IMR-90 (cell line): Measurements from ENCODE around the gene ATXN1. TPM values are rescaled to one million over a fixed set of nuclear protein-coding genes. Genes with fewer than 3 reads are reported as not detected.

Experiments used
- ATAC-seq: fragments of 200-7000 bp; cut with Tn5 transposase; 2 replicates; pipeline ENCODE4 v1.9.1; 2020; ENCODE audit warnings: low read depth, mild to moderate bottlenecking, moderate library complexity
- BruUV-seq: library from RNA; stranded (reverse); fragments of 400-500 nt; replicated peaks from 2 replicates; lab custom pipeline; 2021; lab: Mats Ljungman, UMichigan
- CTCF ChIA-PET: fragments of 300-600 bp; formaldehyde crosslinking; extraction: SDS; loops from one replicate; lab custom pipeline; 2021; ENCODE audit warnings: antibody characterized with exemption; lab: Yijun Ruan, JAX
- POLR2A ChIA-PET: fragments of 300-600 bp; sonication (Branson Sonifier 250); formaldehyde crosslinking; loops from one replicate; lab custom pipeline; 2022; ENCODE audit warnings: antibody characterized with exemption; ENCODE audit not compliant: unreplicated experiment; lab: Charles Lee
- DNase-seq: peaks from one replicate; pipeline ENCODE4 v3.0.0; 2013
- H2AFZ ChIP-seq: replicated peaks from 2 replicates; pipeline ENCODE3; 2013; ENCODE audit warnings: low read length, mild to moderate bottlenecking; ENCODE audit not compliant: poor library complexity
- H2AK5ac ChIP-seq: 2 replicates; pipeline ENCODE4 v1.6.1; 2013; ENCODE audit warnings: low read depth, low read length, inconsistent platforms
- H2AK9ac ChIP-seq: replicated peaks from 2 replicates; pipeline ENCODE3; 2013; ENCODE audit warnings: mild to moderate bottlenecking, low read depth, low read length, moderate library complexity; ENCODE audit not compliant: poor library complexity
- H2BK120ac ChIP-seq: 2 replicates; pipeline ENCODE4 v1.6.1; 2013; ENCODE audit warnings: low read depth, low read length, inconsistent platforms
- H2BK15ac ChIP-seq: 3 replicates; pipeline ENCODE4 v1.6.1; 2013; ENCODE audit warnings: low read depth, low read length, inconsistent platforms
- H2BK20ac ChIP-seq: 2 replicates; pipeline ENCODE4 v1.6.1; 2013; ENCODE audit warnings: low read depth, mild to moderate bottlenecking, inconsistent platforms, low read length, moderate library complexity
- H2BK5ac ChIP-seq: 2 replicates; pipeline ENCODE4 v1.6.1; 2013; ENCODE audit warnings: mild to moderate bottlenecking, low read depth, low read length, inconsistent platforms; ENCODE audit not compliant: poor library complexity, severe bottlenecking
- H3K14ac ChIP-seq: replicated peaks from 2 replicates; pipeline ENCODE4 v1.6.1; 2013; ENCODE audit warnings: low read depth, low read length, inconsistent platforms
- H3K18ac ChIP-seq: 2 replicates; pipeline ENCODE4 v1.6.1; 2013; ENCODE audit warnings: low read depth, low read length, control low read depth
- H3K23ac ChIP-seq: 2 replicates; pipeline ENCODE4 v1.6.1; 2013; ENCODE audit warnings: low read depth, low read length, inconsistent platforms
- H3K27ac ChIP-seq: 2 replicates; pipeline ENCODE4 v1.5.1; 2013; ENCODE audit warnings: mild to moderate bottlenecking, control low read depth, low read length; ENCODE audit not compliant: insufficient read depth
- H3K27me3 ChIP-seq: 2 replicates; pipeline ENCODE4 v1.6.1; 2013; ENCODE audit warnings: low read length; ENCODE audit not compliant: control insufficient read depth, insufficient read depth
- H3K36me3 ChIP-seq: 2 replicates; pipeline ENCODE4 v1.6.1; 2013; ENCODE audit warnings: low read length, mixed read lengths; ENCODE audit not compliant: control insufficient read depth, insufficient read depth
- H3K4ac ChIP-seq: 2 replicates; pipeline ENCODE4 v1.6.1; 2013; ENCODE audit warnings: low read depth, low read length, inconsistent platforms
- H3K4me1 ChIP-seq: 2 replicates; pipeline ENCODE4 v1.6.1; 2013; ENCODE audit warnings: low read length, mixed read lengths; ENCODE audit not compliant: control insufficient read depth, insufficient read depth
- H3K4me2 ChIP-seq: 2 replicates; pipeline ENCODE4 v1.6.1; 2013; ENCODE audit warnings: low read depth, mild to moderate bottlenecking, control low read depth, low read length, moderate library complexity
- H3K4me3 ChIP-seq: 2 replicates; pipeline ENCODE4 v1.5.1; 2013; ENCODE audit warnings: low read depth, mild to moderate bottlenecking, control low read depth, low read length, moderate library complexity; ENCODE audit not compliant: insufficient read depth
- H3K56ac ChIP-seq: 2 replicates; pipeline ENCODE4 v1.6.1; 2013; ENCODE audit warnings: low read length, inconsistent platforms; ENCODE audit not compliant: insufficient read depth; ENCODE audit errors: extremely low read depth
- H3K79me1 ChIP-seq, 2 experiments: 2 replicates each; pipeline ENCODE4 v1.6.1; 2013; ENCODE audit warnings: low read length in 2 of 2, inconsistent platforms in 1 of 2, low read depth in 1 of 2
- H3K9ac ChIP-seq: 2 replicates; pipeline ENCODE4 v1.6.1; 2013; ENCODE audit warnings: low read depth, low read length, control low read depth
- H3K9me1 ChIP-seq: 2 replicates; pipeline ENCODE4 v1.6.1; 2013; ENCODE audit warnings: low read length, inconsistent platforms; ENCODE audit not compliant: insufficient read depth
- H3K9me3 ChIP-seq: 2 replicates; pipeline ENCODE4 v1.6.1; 2013; ENCODE audit warnings: low read length; ENCODE audit not compliant: control insufficient read depth, insufficient read depth
- H4K20me1 ChIP-seq: 2 replicates; pipeline ENCODE4 v1.6.1; 2013; ENCODE audit warnings: low read length, inconsistent platforms; ENCODE audit not compliant: insufficient read depth
- H4K5ac ChIP-seq: 2 replicates; pipeline ENCODE4 v1.6.1; 2013; ENCODE audit warnings: mild to moderate bottlenecking, low read depth, low read length, control low read depth
- H4K8ac ChIP-seq, 2 experiments: 2 replicates each; pipeline ENCODE4 v1.6.1; 2013; ENCODE audit warnings: low read depth in 2 of 2, low read length in 2 of 2, control low read depth in 1 of 2, inconsistent platforms in 1 of 2
- H4K91ac ChIP-seq: 2 replicates; pipeline ENCODE4 v1.6.1; 2013; ENCODE audit warnings: low read depth, low read length, inconsistent platforms; ENCODE audit not compliant: insufficient read depth
- BHLHE40 ChIP-seq: fragments of 150-350 bp; IDR thresholded peaks from 2 replicates; pipeline ENCODE4 v1.6.1; 2016; ENCODE audit warnings: mild to moderate bottlenecking, low read depth, low read length
- CEBPB ChIP-seq: IDR thresholded peaks from 2 replicates; pipeline ENCODE4 v1.6.1; 2012; ENCODE audit warnings: low read depth, low read length, improper control_type of control experiment
- CHD1 ChIP-seq: IDR thresholded peaks from 2 replicates; pipeline ENCODE4 v1.6.1; 2012; ENCODE audit warnings: low read depth, low read length, improper control_type of control experiment
- FOS ChIP-seq: fragments of 150-350 bp; IDR thresholded peaks from 2 replicates; pipeline ENCODE4 v1.6.1; 2016; ENCODE audit warnings: low read depth, low read length
- MAFK ChIP-seq: IDR thresholded peaks from 2 replicates; pipeline ENCODE4 v1.6.1; 2012; ENCODE audit warnings: low read depth, low read length, improper control_type of control experiment
- MAZ ChIP-seq: IDR thresholded peaks from 2 replicates; pipeline ENCODE4 v1.6.1; 2012; ENCODE audit warnings: low read depth, mild to moderate bottlenecking, low read length, improper control_type of control experiment, moderate library complexity, borderline replicate concordance
- MXI1 ChIP-seq: IDR thresholded peaks from 2 replicates; pipeline ENCODE4 v1.6.1; 2012; ENCODE audit warnings: low read depth, mild to moderate bottlenecking, low read length, moderate library complexity, borderline replicate concordance
- NFE2L2 ChIP-seq: fragments of 150-350 bp; IDR thresholded peaks from 2 replicates; pipeline ENCODE4 v1.6.1; 2016; ENCODE audit warnings: low read depth, mild to moderate bottlenecking, low read length
- POLR2A ChIP-seq: IDR thresholded peaks from 2 replicates; pipeline ENCODE4 v1.6.1; 2012; ENCODE audit warnings: mild to moderate bottlenecking, low read depth, low read length
- RAD21 ChIP-seq: IDR thresholded peaks from 2 replicates; pipeline ENCODE4 v1.6.1; 2012; ENCODE audit warnings: low read length, improper control_type of control experiment
- RCOR1 ChIP-seq: IDR thresholded peaks from 2 replicates; pipeline ENCODE4 v1.6.1; 2012; ENCODE audit warnings: mild to moderate bottlenecking, low read length, improper control_type of control experiment; ENCODE audit not compliant: insufficient replicate concordance
- RFX5 ChIP-seq: IDR thresholded peaks from 2 replicates; pipeline ENCODE4 v1.8.0; 2012; ENCODE audit warnings: low read depth, mild to moderate bottlenecking, low read length, moderate library complexity
- SMC3 ChIP-seq: fragments of 150-350 bp; IDR thresholded peaks from 2 replicates; pipeline ENCODE4 v1.6.1; 2016; ENCODE audit warnings: low read depth, mild to moderate bottlenecking, antibody characterized with exemption, low read length, moderate library complexity
- WGBS, 2 experiments: methylation state at CpG; one replicate each; pipeline versions ENCODE4 v1.1.5 to v1.1.7; 2013; ENCODE audit warnings: missing lambda C conversion rate in 2 of 2; ENCODE audit not compliant: insufficient read length in 1 of 2; ENCODE audit errors: extremely low coverage in 2 of 2; 5-methylcytosine and 5-hydroxymethylcytosine counted together
- dilution Hi-C: fragments of 300-500 bp; cut with HindIII; formaldehyde crosslinking; loops from one replicate; pipeline ENCODE4 v1.14.3; 2018; ENCODE audit warnings: low sequenced_read_pairs; ENCODE audit not compliant: unreplicated experiment
- in situ Hi-C: fragments of 300-500 bp; cut with MboI; formaldehyde crosslinking; loops from 3 replicates; pipeline ENCODE4 v1.14.3; 2019; ENCODE audit warnings: low sequenced_read_pairs, inconsistent platforms, mixed read lengths
- intact Hi-C: fragments of 100-400 bp; cut with micrococcal nuclease; formaldehyde crosslinking; loops from 2 replicates; pipeline ENCODE4 v1.10.0; 2022
- polyA plus RNA-seq, 3 experiments: library from polyadenylated mRNA; depleted of rRNA; stranded (reverse); fragments of >200 nt; gene quantifications; 2 replicates each; pipeline ENCODE4 v1.2.3, GENCODE V29; 2012; ENCODE audit warnings: low replicate concordance in 1 of 3
- total RNA-seq: library from RNA; depleted of rRNA; stranded (reverse); fragments of >200 nt; gene quantifications from 2 replicates; pipeline ENCODE4 v1.2.3, GENCODE V29; 2012
- TF ChIP-seq, protein P1 (sequence below): fragments of 150-350 bp; IDR thresholded peaks from 2 replicates; pipeline ENCODE4 v1.6.1; 2017; ENCODE audit warnings: mild to moderate bottlenecking, antibody characterized with exemption, low read length, low read depth
- TF ChIP-seq, protein P2 (sequence below): fragments of 150-350 bp; IDR thresholded peaks from 2 replicates; pipeline ENCODE4 v1.6.1; 2016; ENCODE audit warnings: low read depth, mild to moderate bottlenecking, low read length, moderate library complexity, borderline replicate concordance

Gene ATXN1
- total and polyA plus RNA-seq, 2 of the 4 experiments (the other 2 are of a cell fraction) = 7.3 to 11.1 TPM

DNA sequence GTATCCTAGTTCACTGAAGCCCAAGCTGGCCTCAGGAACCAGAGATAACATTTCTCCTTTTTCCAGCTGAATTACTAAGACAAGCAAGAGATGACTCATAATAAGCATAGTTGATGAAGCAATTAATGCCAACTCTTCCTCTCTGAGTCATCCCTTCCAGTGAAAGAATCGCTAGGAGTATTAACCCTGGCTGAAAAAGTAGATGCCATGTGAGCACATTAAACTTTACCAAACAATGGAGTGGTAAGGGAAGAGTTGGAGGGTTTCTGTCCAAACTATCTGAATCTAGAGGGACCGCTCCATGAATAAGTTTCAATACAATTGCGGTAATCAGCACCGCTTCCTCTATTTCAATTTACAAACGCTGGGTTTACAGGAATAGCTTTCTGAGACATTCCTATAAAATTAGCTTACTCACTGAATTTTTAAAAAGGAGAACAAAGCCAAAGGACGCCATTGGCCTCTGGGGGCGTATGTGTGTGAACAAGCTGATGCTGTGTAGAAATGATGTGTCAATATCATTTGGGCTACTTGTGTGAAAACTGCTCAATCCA lies 48.3 kb downstream of the ATXN1 start:
- Histone ChIP-seq H3K4me3 (no peak overlapping the region; the same call in 1 of the 2 replicates), H3K23ac (no peak overlapping the region; the same call in 1 of the 2 replicates), H4K91ac (no peak overlapping the region), H3K56ac (peak overlapping the region; percentile 7; the same call in 1 of the 2 replicates), H4K5ac (peak overlapping the region; percentile 37; the same call in 1 of the 2 replicates), H4K20me1 (peaks cover 9% of the 10 kb centered on the region; the same call in 1 of the 2 replicates), H2AFZ (no peak overlapping the region), H3K9me1 (peaks cover 15% of the 10 kb centered on the region), H4K8ac (peak overlapping the region in 1 of 2 experiments; percentile 24; a peak in 2 of 4 replicates), H3K4ac (peak overlapping the region; percentile 28; the same call in 1 of the 2 replicates), H3K9me3 (no peaks in the 10 kb centered on the region), H2AK5ac (no peak overlapping the region), H3K4me1 (peaks cover 19% of the 10 kb centered on the region), H3K36me3 (peaks cover 6% of the 10 kb centered on the region; the same call in 1 of the 2 replicates), H2BK15ac (0 out of 3 replicates have a peak overlapping the region, but pooled peaks have one; percentile 6), H2BK20ac (peak overlapping the region; percentile 27), H3K4me2 (peak overlapping the region; percentile 81), H3K9ac (no peak overlapping the region; the same call in 1 of the 2 replicates), H3K27me3 (no peaks in the 10 kb centered on the region), H3K18ac (peak overlapping the region; percentile 74; the same call in 1 of the 2 replicates), H3K79me1 (peaks cover 32 to 53% of the 10 kb centered on the region in 2 experiments), H2BK120ac (peak overlapping the region; percentile 59; the same call in 1 of the 2 replicates), H2AK9ac (no peak overlapping the region), H2BK5ac (peak overlapping the region; percentile 84), H3K14ac (peak overlapping the region; percentile 2; the same call in 1 of the 2 replicates), H3K27ac (peak overlapping the region; percentile 34; the same call in 1 of the 2 replicates)
- ChIA-PET CTCF (interaction anchor here (0.6 kb wide), 1 partner anchor 9 kb away, joined by 3 read pairs; no protein-coding TSS in a partner anchor), POLR2A (no interaction called here)
- dilution Hi-C loops (no loop called here), intact Hi-C loops (loop anchor here (1.0 kb wide), 1 partner anchor 12 kb away; no protein-coding TSS in a partner anchor), in situ Hi-C loops (no loop called here)
- peak; percentile 82 for ATAC-seq
- no CpG with 5 or more reads among the region's 7 CpGs for WGBS, 2 experiments
- no TSS peak for BruUV-seq
- peak; percentile 95 for DNase-seq
- peak; percentile 70; the same call in 1 of the 2 replicates for TF ChIP-seq BHLHE40
- TF ChIP-seq MXI1 = no peak
- TF ChIP-seq RAD21 = peak; percentile 31
- TF ChIP-seq FOS = peak; percentile 100
- TF ChIP-seq, protein P1, sequence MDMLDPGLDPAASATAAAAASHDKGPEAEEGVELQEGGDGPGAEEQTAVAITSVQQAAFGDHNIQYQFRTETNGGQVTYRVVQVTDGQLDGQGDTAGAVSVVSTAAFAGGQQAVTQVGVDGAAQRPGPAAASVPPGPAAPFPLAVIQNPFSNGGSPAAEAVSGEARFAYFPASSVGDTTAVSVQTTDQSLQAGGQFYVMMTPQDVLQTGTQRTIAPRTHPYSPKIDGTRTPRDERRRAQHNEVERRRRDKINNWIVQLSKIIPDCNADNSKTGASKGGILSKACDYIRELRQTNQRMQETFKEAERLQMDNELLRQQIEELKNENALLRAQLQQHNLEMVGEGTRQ = no peak
- no peak for TF ChIP-seq CHD1
- TF ChIP-seq SMC3 = no peak
- TF ChIP-seq RFX5 = no peak
- no peak for TF ChIP-seq RCOR1
- TF ChIP-seq, protein P2, sequence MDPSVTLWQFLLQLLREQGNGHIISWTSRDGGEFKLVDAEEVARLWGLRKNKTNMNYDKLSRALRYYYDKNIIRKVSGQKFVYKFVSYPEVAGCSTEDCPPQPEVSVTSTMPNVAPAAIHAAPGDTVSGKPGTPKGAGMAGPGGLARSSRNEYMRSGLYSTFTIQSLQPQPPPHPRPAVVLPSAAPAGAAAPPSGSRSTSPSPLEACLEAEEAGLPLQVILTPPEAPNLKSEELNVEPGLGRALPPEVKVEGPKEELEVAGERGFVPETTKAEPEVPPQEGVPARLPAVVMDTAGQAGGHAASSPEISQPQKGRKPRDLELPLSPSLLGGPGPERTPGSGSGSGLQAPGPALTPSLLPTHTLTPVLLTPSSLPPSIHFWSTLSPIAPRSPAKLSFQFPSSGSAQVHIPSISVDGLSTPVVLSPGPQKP = no peak
- 0 out of 2 replicates have a peak, but pooled peaks have one; percentile 41 for TF ChIP-seq MAFK
- no peak for TF ChIP-seq MAZ
- no peak for TF ChIP-seq POLR2A
- peak; percentile 99 for TF ChIP-seq CEBPB
- no peak for TF ChIP-seq NFE2L2
